HEK293 (cell line): ENCODE measurements around the gene RAD52.

Experiments used
- CTCF ChIA-PET: fragments of 350-600 bp; formaldehyde crosslinking; extraction: SDS; loops from one replicate; lab custom pipeline; 2021; ENCODE audit warnings: antibody characterized with exemption; lab: Yijun Ruan, JAX
- POLR2A ChIA-PET: fragments of 300-600 bp; formaldehyde crosslinking; extraction: SDS; loops from one replicate; lab custom pipeline; 2020; ENCODE audit warnings: antibody characterized with exemption, inconsistent platforms; lab: Yijun Ruan, JAX
- H3K27ac ChIP-seq: fragments of 200-500 bp; sonication (Bioruptor generic); 2 replicates; pipeline ENCODE4 v1.5.1; 2014; ENCODE audit warnings: low read depth, low read length, control low read depth, inconsistent platforms; ENCODE audit errors: extremely low read depth
- H3K36me3 ChIP-seq, 2 experiments: fragments of 200-500 bp in 1 of 2; sonication (Bioruptor generic) in 1 of 2; 1 replicate in 1 of 2; 2 replicates in 1 of 2; pipeline ENCODE4 v1.5.1; 2014 to 2017; ENCODE audit warnings: inconsistent platforms in 2 of 2, low read length in 2 of 2; ENCODE audit not compliant: control insufficient read depth in 2 of 2, insufficient read depth in 1 of 2
- H3K4me1 ChIP-seq: fragments of 200-500 bp; sonication (Bioruptor generic); 2 replicates; pipeline ENCODE4 v1.5.1; 2014; ENCODE audit warnings: mild to moderate bottlenecking, low read length, inconsistent platforms; ENCODE audit not compliant: control insufficient read depth, insufficient read depth
- H3K4me3 ChIP-seq: 2 replicates; pipeline ENCODE4 v1.5.1; 2011; ENCODE audit warnings: low read depth, mild to moderate bottlenecking, control low read depth, low read length, moderate library complexity
- H3K9me3 ChIP-seq: fragments of 200-500 bp; sonication (Bioruptor generic); 2 replicates; pipeline ENCODE4 v1.5.1; 2014; ENCODE audit warnings: low read depth, low read length, inconsistent platforms; ENCODE audit not compliant: control insufficient read depth, insufficient read depth
- FEZF1 ChIP-seq: fragments of 450-650 bp; formaldehyde crosslinking; IDR thresholded peaks from 2 replicates; pipeline ENCODE4 v1.5.1; 2016; ENCODE audit warnings: missing biosample characterization, missing genetic modification characterization
- GLI4 ChIP-seq: fragments of 450-650 bp; formaldehyde crosslinking; IDR thresholded peaks from 2 replicates; pipeline ENCODE4 v1.5.1; 2016; ENCODE audit warnings: missing biosample characterization, missing genetic modification characterization
- MYNN ChIP-seq: fragments of 450-650 bp; formaldehyde crosslinking; IDR thresholded peaks from 2 replicates; pipeline ENCODE4 v1.5.1; 2016; ENCODE audit warnings: missing biosample characterization, missing genetic modification characterization, borderline replicate concordance
- PBX3 ChIP-seq: sonication (generic); formaldehyde crosslinking; IDR thresholded peaks from 2 replicates; pipeline ENCODE4 v1.8.1; 2022; ENCODE audit warnings: mild to moderate bottlenecking, moderate library complexity, missing genetic modification reagents
- PRDM2 ChIP-seq: fragments of 450-650 bp; formaldehyde crosslinking; IDR thresholded peaks from 2 replicates; pipeline ENCODE4 v1.5.1; 2016; ENCODE audit warnings: missing biosample characterization, missing genetic modification characterization, borderline replicate concordance
- RBAK ChIP-seq: fragments of 450-650 bp; formaldehyde crosslinking; IDR thresholded peaks from 2 replicates; pipeline ENCODE4 v1.5.1; 2016; ENCODE audit warnings: missing biosample characterization, missing genetic modification characterization
- TCF7L2 ChIP-seq: IDR thresholded peaks from 2 replicates; pipeline ENCODE4 v1.6.1; 2011; ENCODE audit warnings: low read depth, mild to moderate bottlenecking, inconsistent platforms, low read length, moderate library complexity, borderline replicate concordance
- ZBTB21 ChIP-seq: fragments of 450-650 bp; formaldehyde crosslinking; IDR thresholded peaks from 2 replicates; pipeline ENCODE4 v1.5.1; 2017; ENCODE audit warnings: missing biosample characterization, missing genetic modification characterization
- ZNF148 ChIP-seq: fragments of 450-650 bp; formaldehyde crosslinking; IDR thresholded peaks from 2 replicates; pipeline ENCODE4 v1.5.0; 2017; ENCODE audit warnings: missing biosample characterization, missing genetic modification characterization, borderline replicate concordance
- ZNF175 ChIP-seq: fragments of 450-650 bp; formaldehyde crosslinking; IDR thresholded peaks from 2 replicates; pipeline ENCODE4 v1.5.1; 2016; ENCODE audit warnings: missing biosample characterization, missing genetic modification characterization
- ZNF239 ChIP-seq: fragments of 450-650 bp; formaldehyde crosslinking; IDR thresholded peaks from 2 replicates; pipeline ENCODE4 v1.5.1; 2016; ENCODE audit warnings: missing biosample characterization, missing genetic modification characterization
- ZNF248 ChIP-seq: fragments of 450-650 bp; formaldehyde crosslinking; IDR thresholded peaks from 2 replicates; pipeline ENCODE4 v1.5.1; 2017; ENCODE audit warnings: missing biosample characterization, missing genetic modification characterization
- ZNF37A ChIP-seq: fragments of 450-650 bp; IDR thresholded peaks from 2 replicates; pipeline ENCODE4 v1.5.1; 2018; ENCODE audit warnings: missing biosample characterization, missing genetic modification characterization
- ZNF416 ChIP-seq: fragments of 450-650 bp; formaldehyde crosslinking; IDR thresholded peaks from 2 replicates; pipeline ENCODE4 v1.5.1; 2016; ENCODE audit warnings: missing biosample characterization, missing genetic modification characterization
- ZNF529 ChIP-seq: fragments of 450-650 bp; formaldehyde crosslinking; IDR thresholded peaks from 2 replicates; pipeline ENCODE4 v1.5.1; 2017; ENCODE audit warnings: missing genetic modification characterization, missing biosample characterization; ENCODE audit not compliant: insufficient replicate concordance
- ZNF629 ChIP-seq: fragments of 450-650 bp; formaldehyde crosslinking; IDR thresholded peaks from 2 replicates; pipeline ENCODE4 v1.5.1; 2017; ENCODE audit warnings: missing biosample characterization, missing genetic modification characterization
- ZNF785 ChIP-seq: fragments of 450-650 bp; formaldehyde crosslinking; IDR thresholded peaks from 2 replicates; pipeline ENCODE4 v1.5.1; 2016; ENCODE audit warnings: missing biosample characterization, missing genetic modification characterization
- TF ChIP-seq, protein P1 (sequence below): fragments of 450-650 bp; formaldehyde crosslinking; IDR thresholded peaks from 2 replicates; pipeline ENCODE4 v1.5.1; 2016; ENCODE audit warnings: missing biosample characterization, missing genetic modification characterization, borderline replicate concordance

The RAD52 gene

GRCh38 chr12:922285-922684 lies 27.2 kb downstream of the RAD52 start:
- ChIA-PET CTCF (interaction anchor here (0.6 kb wide), 1 partner anchor 98 kb away, joined by 3 read pairs; no protein-coding TSS in a partner anchor), POLR2A (no interaction called here)
- H3K36me3 ChIP-seq, result peaks cover 48 to 58% of the 10 kb centered on the region in 2 experiments
- no peak overlapping the region for H3K4me3 ChIP-seq
- no peaks in the 10 kb centered on the region for H3K9me3 ChIP-seq
- H3K4me1 ChIP-seq, result no peaks in the 10 kb centered on the region
- H3K27ac ChIP-seq, result no peak overlapping the region
- no peak for TF ChIP-seq TCF7L2
- TF ChIP-seq ZNF148 (tag by site-specific recombination), result no peak
- TF ChIP-seq ZBTB21 (tag by site-specific recombination), result no peak
- TF ChIP-seq RBAK, result no peak
- no peak for TF ChIP-seq MYNN
- TF ChIP-seq GLI4 (tag by site-specific recombination), result no peak
- no peak for TF ChIP-seq ZNF175
- TF ChIP-seq PRDM2 (tag by site-specific recombination), result no peak
- TF ChIP-seq ZNF37A, result no peak
- TF ChIP-seq ZNF239 (tag by site-specific recombination), result no peak

- TF ChIP-seq, protein P1, sequence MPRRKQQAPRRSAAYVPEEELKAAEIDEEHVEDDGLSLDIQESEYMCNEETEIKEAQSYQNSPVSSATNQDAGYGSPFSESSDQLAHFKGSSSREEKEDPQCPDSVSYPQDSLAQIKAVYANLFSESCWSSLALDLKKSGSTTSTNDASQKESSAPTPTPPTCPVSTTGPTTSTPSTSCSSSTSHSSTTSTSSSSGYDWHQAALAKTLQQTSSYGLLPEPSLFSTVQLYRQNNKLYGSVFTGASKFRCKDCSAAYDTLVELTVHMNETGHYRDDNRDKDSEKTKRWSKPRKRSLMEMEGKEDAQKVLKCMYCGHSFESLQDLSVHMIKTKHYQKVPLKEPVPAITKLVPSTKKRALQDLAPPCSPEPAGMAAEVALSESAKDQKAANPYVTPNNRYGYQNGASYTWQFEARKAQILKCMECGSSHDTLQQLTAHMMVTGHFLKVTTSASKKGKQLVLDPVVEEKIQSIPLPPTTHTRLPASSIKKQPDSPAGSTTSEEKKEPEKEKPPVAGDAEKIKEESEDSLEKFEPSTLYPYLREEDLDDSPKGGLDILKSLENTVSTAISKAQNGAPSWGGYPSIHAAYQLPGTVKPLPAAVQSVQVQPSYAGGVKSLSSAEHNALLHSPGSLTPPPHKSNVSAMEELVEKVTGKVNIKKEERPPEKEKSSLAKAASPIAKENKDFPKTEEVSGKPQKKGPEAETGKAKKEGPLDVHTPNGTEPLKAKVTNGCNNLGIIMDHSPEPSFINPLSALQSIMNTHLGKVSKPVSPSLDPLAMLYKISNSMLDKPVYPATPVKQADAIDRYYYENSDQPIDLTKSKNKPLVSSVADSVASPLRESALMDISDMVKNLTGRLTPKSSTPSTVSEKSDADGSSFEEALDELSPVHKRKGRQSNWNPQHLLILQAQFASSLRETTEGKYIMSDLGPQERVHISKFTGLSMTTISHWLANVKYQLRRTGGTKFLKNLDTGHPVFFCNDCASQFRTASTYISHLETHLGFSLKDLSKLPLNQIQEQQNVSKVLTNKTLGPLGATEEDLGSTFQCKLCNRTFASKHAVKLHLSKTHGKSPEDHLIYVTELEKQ, result no peak
- TF ChIP-seq ZNF629, result no peak
- TF ChIP-seq ZNF529 (tag by site-specific recombination), result no peak
- no peak for TF ChIP-seq MYNN
- no peak for TF ChIP-seq PBX3
- no peak for TF ChIP-seq FEZF1 (tag by site-specific recombination)
- no peak for TF ChIP-seq ZNF148 (tag by site-specific recombination)
- TF ChIP-seq ZNF785, result no peak
- TF ChIP-seq ZNF248 (tag by site-specific recombination), result no peak
- no peak for TF ChIP-seq ZNF416 (tag by site-specific recombination)
- ChIA-PET CTCF (no interaction called here), POLR2A (no interaction called here)
- Histone ChIP-seq H3K9me3 (no peaks in the 10 kb centered on the region), H3K27ac (no peak overlapping the region), H3K36me3 (peaks cover 46 to 58% of the 10 kb centered on the region in 2 experiments), H3K4me3 (no peak overlapping the region), H3K4me1 (no peaks in the 10 kb centered on the region)
Measured at GRCh38 chr12:920676-921075, 28.8 kb downstream of the RAD52 start.
